Neural progenitor cell (in vitro differentiated cells): Measurements from ENCODE around the gene YBX3. TPM values are rescaled to one million over a fixed set of nuclear protein-coding genes. Genes with fewer than 3 reads are reported as not detected.

Experiments
- DNase-seq: peaks from one replicate; pipeline ENCODE4 v3.0.0-alpha.2; 2016; ENCODE audit warnings: low spot score
- H2AFZ ChIP-seq: fragments of 200-600 bp; sonication (generic); replicated peaks from 2 replicates; pipeline ENCODE4 v1.6.1; 2016; ENCODE audit warnings: antibody characterized with exemption
- H3F3A ChIP-seq: fragments of 200-600 bp; sonication (generic); 2 replicates; pipeline ENCODE4 v1.6.1; 2016; ENCODE audit warnings: antibody characterized with exemption, low read depth
- H3K27ac ChIP-seq: fragments of 200-600 bp; sonication (generic); 2 replicates; pipeline ENCODE4 v1.5.1; 2016; ENCODE audit warnings: mild to moderate bottlenecking
- H3K27me3 ChIP-seq: fragments of 200-600 bp; sonication (generic); 2 replicates; pipeline ENCODE4 v1.6.1; 2016; ENCODE audit warnings: mild to moderate bottlenecking, moderate library complexity
- H3K36me3 ChIP-seq: fragments of 200-600 bp; sonication (generic); 2 replicates; pipeline ENCODE4 v1.5.1; 2016
- H3K4me1 ChIP-seq: fragments of 200-600 bp; sonication (generic); 2 replicates; pipeline ENCODE4 v1.6.1; 2016; ENCODE audit warnings: mixed run types
- H3K4me2 ChIP-seq: fragments of 200-600 bp; sonication (generic); 2 replicates; pipeline ENCODE4 v1.6.1; 2016
- H3K4me3 ChIP-seq: fragments of 200-600 bp; sonication (generic); 2 replicates; pipeline ENCODE4 v1.5.1; 2016
- H3K79me2 ChIP-seq: fragments of 200-600 bp; sonication (generic); 2 replicates; pipeline ENCODE4 v1.6.1; 2016; ENCODE audit warnings: low read depth
- H3K9ac ChIP-seq: fragments of 200-600 bp; sonication (generic); 2 replicates; pipeline ENCODE4 v1.6.1; 2016
- H3K9me3 ChIP-seq: fragments of 200-600 bp; sonication (generic); 2 replicates; pipeline ENCODE4 v1.5.1; 2016; ENCODE audit warnings: low read depth
- H4K20me1 ChIP-seq: fragments of 200-600 bp; sonication (generic); 2 replicates; pipeline ENCODE4 v1.6.1; 2016; ENCODE audit warnings: low read depth
- H3K27ac Mint-ChIP-seq: 3 replicates; pipeline ENCODE4 v1.8.0; 2021; ENCODE audit warnings: mixed read lengths
- H3K27me3 Mint-ChIP-seq: 2 replicates; pipeline ENCODE4 v1.8.0; 2022; ENCODE audit warnings: low read depth, mild to moderate bottlenecking, inconsistent platforms, moderate library complexity, mixed read lengths; ENCODE audit not compliant: insufficient read depth
- H3K36me3 Mint-ChIP-seq: 3 replicates; pipeline ENCODE4 v1.8.0; 2021; ENCODE audit warnings: mixed read lengths
- H3K4me1 Mint-ChIP-seq: 3 replicates; pipeline ENCODE4 v1.8.0; 2021; ENCODE audit warnings: mixed read lengths
- H3K4me3 Mint-ChIP-seq: 3 replicates; pipeline ENCODE4 v1.8.0; 2021; ENCODE audit warnings: mild to moderate bottlenecking, moderate library complexity, mixed read lengths
- H3K9me3 Mint-ChIP-seq: 3 replicates; pipeline ENCODE4 v1.8.0; 2020; ENCODE audit warnings: mixed read lengths
- CTCF ChIP-seq: fragments of 200-600 bp; sonication (generic); IDR thresholded peaks from 2 replicates; pipeline ENCODE4 v1.5.1; 2017; ENCODE audit warnings: antibody characterized with exemption, mild to moderate bottlenecking
- EZH2 ChIP-seq: fragments of 200-600 bp; sonication (generic); IDR thresholded peaks from 2 replicates; pipeline ENCODE4 v1.6.1; 2017; ENCODE audit warnings: antibody characterized with exemption, mild to moderate bottlenecking, moderate library complexity
- EZH2phosphoT487 ChIP-seq: fragments of 200-600 bp; sonication (generic); IDR thresholded peaks from 2 replicates; pipeline ENCODE4 v1.6.1; 2017; ENCODE audit warnings: antibody characterized with exemption
- total RNA-seq: library from RNA; depleted of rRNA; stranded (reverse); fragments of >200 nt; gene quantifications from 2 replicates; pipeline ENCODE4 v1.2.3, GENCODE V29; 2015; ENCODE audit warnings: low replicate concordance

Gene YBX3
- total RNA-seq, 1 donor from 2014 or later, result 78.9 TPM

- DNase-seq, result no peak
- Histone ChIP-seq H3K79me2 (no peaks in the 10 kb centered on the region), H3K36me3 (peaks cover 30% of the 10 kb centered on the region), H4K20me1 (no peaks in the 10 kb centered on the region), H3K9me3 (no peaks in the 10 kb centered on the region), H3K4me1 (no peaks in the 10 kb centered on the region), H3K4me2 (no peak overlapping the region), H2AFZ (no peak overlapping the region), H3K27ac (no peak overlapping the region), H3K4me3 (no peak overlapping the region), H3K27me3 (no peaks in the 10 kb centered on the region), H3F3A (no peaks in the 10 kb centered on the region), H3K9ac (no peak overlapping the region)
- H3K27me3 Mint-ChIP-seq, result no peaks in the 10 kb centered on the region
- no peak overlapping the region for H3K27ac Mint-ChIP-seq
- no peaks in the 10 kb centered on the region for H3K4me1 Mint-ChIP-seq
- TF ChIP-seq EZH2phosphoT487 (no peak), CTCF (no peak), EZH2 (no peak)
- no peak overlapping the region for H3K4me3 Mint-ChIP-seq
- H3K9me3 Mint-ChIP-seq, result no peaks in the 10 kb centered on the region
- H3K36me3 Mint-ChIP-seq, result peaks cover 21% of the 10 kb centered on the region
Measured at GRCh38 chr12:10697862-10698261, 25.3 kb downstream of the YBX3 start.

- Mint-ChIP-seq H3K4me1 (no peaks in the 10 kb centered on the region), H3K36me3 (peaks cover 19% of the 10 kb centered on the region), H3K27ac (no peak overlapping the region), H3K27me3 (no peaks in the 10 kb centered on the region), H3K9me3 (no peaks in the 10 kb centered on the region), H3K4me3 (no peak overlapping the region)
- Histone ChIP-seq H3K4me1 (no peaks in the 10 kb centered on the region), H3K36me3 (peaks cover 30% of the 10 kb centered on the region), H4K20me1 (no peaks in the 10 kb centered on the region), H3K9me3 (no peaks in the 10 kb centered on the region), H3K79me2 (no peaks in the 10 kb centered on the region), H3K9ac (no peak overlapping the region), H3K27ac (no peak overlapping the region), H3K4me3 (no peak overlapping the region), H2AFZ (no peak overlapping the region), H3K27me3 (no peaks in the 10 kb centered on the region), H3F3A (no peaks in the 10 kb centered on the region), H3K4me2 (no peak overlapping the region)
- DNase-seq, result no peak
- TF ChIP-seq CTCF (no peak), EZH2phosphoT487 (no peak), EZH2 (no peak)
Measured at GRCh38 chr12:10697156-10697555, 26.0 kb downstream of the YBX3 start.

- no peaks in the 10 kb centered on the region for H3K4me1 Mint-ChIP-seq
- H3K9ac ChIP-seq, result no peak overlapping the region
- H3K36me3 ChIP-seq, result no peaks in the 10 kb centered on the region
- H3K27me3 ChIP-seq, result no peaks in the 10 kb centered on the region
- H3K27me3 Mint-ChIP-seq, result no peaks in the 10 kb centered on the region
- H3K4me1 ChIP-seq, result no peaks in the 10 kb centered on the region
- no peak for DNase-seq
- no peak overlapping the region for H3K4me3 ChIP-seq
- H3K79me2 ChIP-seq, result no peaks in the 10 kb centered on the region
- no peak overlapping the region for H3K4me2 ChIP-seq
- H4K20me1 ChIP-seq, result no peaks in the 10 kb centered on the region
- no peaks in the 10 kb centered on the region for H3K9me3 ChIP-seq
- TF ChIP-seq EZH2phosphoT487 (no peak), EZH2 (no peak), CTCF (no peak)
- H3K27ac Mint-ChIP-seq, result no peak overlapping the region
- no peak overlapping the region for H3K4me3 Mint-ChIP-seq
- H3F3A ChIP-seq, result no peaks in the 10 kb centered on the region
- H3K27ac ChIP-seq, result no peak overlapping the region
- H3K9me3 Mint-ChIP-seq, result no peaks in the 10 kb centered on the region
- peaks cover under 1% of the 10 kb centered on the region for H3K36me3 Mint-ChIP-seq
- H2AFZ ChIP-seq, result no peak overlapping the region
Measured at GRCh38 chr12:10690906-10691305, 32.2 kb downstream of the YBX3 start.
